GM19193 (cell line): ENCODE measurements around the gene ZNF385C.

Source experiments
- POLR2A ChIP-seq: IDR thresholded peaks from 4 replicates; pipeline ENCODE4 v1.6.1; 2011; ENCODE audit not compliant: insufficient read depth, insufficient read length; ENCODE audit errors: extremely low read depth

The ZNF385C gene

DNA sequence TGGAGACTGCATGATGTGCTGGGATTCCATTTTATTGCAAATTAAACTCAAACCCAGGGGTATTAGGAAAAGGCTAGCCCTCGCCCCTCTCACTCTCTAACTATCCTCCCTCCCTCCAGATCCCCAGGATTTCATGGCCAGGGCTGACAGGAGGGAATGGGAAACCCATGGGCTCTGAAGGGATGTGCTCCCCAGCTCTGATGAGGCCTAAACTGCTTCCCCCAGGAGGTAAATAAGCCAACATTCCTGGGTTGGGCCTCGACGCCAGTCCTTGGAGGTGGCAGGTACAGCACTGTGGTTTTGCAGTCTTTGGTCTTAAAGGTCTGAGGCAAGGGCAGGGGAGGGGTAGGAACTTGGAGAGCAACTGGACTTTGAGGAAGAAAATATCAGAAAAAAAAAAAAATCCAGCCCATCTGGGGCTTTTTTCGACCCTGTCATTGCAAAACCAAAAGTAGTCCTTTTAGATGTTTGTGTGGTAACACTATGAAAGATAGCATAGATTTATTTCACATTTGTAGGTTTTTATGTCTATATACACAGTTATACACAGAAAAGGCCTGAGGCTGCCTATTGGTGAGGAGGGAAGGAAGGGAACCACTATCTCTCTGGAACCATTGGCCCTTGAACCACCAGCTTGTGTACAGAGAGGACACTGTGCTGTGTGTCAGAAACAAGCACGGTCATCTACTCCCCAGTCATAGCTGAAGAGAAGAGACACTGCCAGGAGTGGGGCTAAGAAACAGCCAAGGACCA is 59.9 kb downstream of the ZNF385C start:
- TF ChIP-seq POLR2A: no peak

DNA sequence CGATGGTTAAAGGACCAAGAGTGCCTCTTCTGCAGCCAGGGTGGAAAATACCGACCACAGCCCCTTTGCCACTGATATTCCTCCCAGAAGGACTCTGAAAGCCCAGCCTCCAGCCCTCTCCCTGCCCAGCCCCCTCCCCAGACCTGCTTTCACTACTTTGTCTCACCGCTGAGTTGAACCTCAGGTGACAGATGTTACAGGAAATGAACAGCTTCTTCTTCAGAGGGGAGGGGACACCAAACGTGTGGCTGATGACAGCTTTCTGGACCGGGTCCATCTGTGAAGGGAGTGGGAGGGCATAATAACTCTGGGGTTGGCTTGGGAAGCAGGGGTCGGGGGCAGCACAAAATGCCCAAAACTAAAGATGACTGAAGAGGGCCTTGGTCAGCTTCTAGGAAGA is 64.2 kb downstream of the ZNF385C start:
- no peak for TF ChIP-seq POLR2A

DNA sequence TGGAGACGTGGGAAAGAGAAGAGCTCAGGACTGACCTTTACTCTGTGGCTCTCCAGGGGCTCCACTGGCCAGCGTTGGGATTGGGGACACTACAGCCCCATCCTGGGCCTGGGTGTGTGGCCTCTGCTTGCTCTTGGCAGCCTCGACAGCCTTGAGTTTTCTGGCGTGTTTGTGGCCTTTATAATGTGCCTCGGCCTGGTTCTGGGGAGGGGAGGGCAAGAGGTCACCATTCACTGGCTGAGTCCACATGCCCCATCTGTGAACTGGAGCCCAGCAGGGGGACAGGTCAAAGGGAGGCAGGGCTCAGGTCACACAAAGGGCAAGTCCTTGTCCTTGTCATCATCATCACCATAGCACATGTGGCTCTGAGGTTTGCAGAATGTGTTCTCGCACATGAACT is 66.7 kb downstream of the ZNF385C start:
- TF ChIP-seq POLR2A: no peak

DNA sequence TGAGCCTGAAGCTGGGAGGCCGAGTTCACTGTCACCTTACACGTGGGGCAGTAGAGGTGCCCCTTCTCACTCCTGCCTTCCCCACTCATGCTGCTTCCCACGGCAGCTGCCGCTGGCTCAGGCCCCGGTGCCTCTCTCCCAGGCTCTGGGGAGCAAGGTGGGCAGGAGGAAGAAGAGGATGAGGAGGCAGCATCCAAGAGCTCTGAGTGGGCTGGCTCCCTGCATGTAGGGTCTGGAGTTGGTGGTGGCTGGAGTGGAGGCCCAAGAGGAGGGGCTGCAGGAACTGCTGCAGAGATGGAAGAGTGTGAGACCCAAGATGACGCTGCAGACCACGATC is 69.5 kb downstream of the ZNF385C start:
- TF ChIP-seq POLR2A: no peak

DNA sequence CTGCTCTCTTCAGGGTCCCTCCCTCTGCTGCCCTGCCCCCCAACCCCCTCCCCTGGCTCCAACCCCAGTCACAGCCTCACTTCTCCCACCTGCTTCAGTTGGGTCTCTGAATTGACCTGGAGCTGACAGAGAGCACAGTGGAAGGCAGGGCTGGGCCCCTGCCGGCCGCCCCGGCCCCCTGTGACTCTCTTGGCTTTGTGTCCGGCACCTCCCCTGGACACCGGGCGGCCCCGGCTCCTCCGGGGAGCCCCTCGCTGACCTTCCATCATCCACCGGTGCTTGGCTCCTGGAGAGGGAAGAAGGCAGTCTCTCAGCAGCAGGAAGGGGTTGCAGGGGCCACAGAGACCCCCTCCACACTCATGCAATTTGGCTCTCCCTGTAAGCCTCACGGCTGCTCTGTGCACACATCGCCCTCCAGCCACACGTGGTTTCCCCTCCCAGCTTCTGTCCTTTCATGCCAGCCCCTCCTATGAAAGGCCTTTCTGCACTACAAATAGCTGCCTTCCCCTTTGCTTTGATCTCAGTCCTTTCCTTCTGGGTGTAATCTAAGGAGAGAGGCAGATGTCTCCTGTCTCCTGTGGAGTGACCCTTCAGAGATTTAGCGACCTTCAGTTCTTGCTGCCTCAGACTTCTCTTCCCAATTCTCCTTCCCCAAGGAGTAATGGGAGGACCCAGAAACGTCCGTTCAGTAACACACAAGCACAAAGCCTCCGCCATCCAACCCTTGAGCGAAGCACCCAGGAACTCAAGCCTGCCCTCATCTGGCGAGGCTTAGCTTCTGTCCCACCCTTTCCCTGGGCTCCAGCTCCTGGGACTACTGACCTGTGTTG is 70.1 kb downstream of the ZNF385C start:
- TF ChIP-seq POLR2A: no peak

DNA sequence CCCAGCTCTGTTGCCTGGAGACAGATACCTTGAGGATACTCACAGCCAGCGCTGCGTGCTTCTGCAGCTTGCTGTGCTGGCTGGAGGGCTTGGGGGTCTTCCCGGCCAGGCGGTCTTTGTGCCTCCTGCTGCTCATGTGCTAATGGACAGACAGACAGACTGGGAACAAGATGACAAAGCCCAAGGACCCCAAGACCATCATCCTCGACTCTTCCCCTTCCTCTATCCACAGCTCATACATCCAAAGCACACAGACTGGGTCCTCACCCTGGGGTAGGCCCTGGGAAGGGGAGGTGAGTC is 70.7 kb downstream of the ZNF385C start:
- no peak for TF ChIP-seq POLR2A

DNA sequence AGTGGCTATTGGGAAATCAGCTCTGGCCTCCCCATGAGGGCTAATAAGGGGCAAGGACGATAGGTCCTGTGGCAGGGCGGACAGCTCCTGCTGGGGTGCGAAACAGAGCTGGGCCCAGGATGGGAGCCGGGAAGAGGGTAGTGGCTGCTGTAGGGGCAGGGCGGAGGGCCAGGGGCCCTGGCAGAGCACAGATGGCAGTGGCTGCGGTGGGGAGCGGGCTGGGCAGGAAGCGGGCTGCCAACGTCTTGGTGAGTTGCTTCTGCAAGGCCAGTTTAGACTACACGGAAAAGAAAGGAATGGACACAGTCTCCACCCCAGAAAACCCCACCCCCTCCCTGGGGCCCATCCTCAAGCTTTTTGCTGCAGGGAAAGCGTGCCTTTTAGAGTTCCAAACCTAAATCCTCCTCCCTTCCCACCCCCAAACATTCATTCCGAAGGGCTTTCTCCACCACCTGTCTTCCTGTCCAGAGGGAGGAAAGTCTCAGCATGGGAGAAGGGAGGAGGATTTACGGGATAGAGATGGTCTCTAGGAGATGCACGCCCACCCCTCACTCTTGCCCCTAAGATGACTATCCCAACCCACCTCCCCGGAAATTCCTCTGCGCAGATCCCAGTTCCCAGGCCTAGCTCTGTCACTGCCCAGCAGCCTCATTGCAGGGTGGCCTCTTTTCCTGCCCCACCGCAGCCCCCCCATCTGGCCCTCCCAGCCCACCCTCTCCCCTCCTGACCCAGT is 71.2 kb downstream of the ZNF385C start:
- no peak for TF ChIP-seq POLR2A

DNA sequence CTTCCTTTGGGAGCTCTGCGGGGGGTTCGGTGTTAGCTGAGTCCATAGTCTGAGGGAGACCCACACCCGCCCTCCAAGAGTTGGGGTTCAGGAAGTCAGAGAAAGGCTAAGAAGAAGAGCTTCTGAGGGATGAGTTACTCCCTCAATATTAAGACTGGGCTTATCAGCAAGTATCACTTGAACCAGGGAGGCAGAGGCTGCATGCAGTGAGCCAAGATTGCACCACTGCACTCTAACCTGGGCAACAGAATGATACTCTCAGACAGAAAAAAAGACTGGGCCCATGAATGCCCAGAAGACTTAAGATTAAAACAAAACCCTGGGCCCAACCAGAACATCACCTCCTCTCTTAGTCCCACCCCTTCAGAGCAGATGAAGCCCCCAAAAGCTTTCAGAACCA is 72.3 kb downstream of the ZNF385C start:
- no peak for TF ChIP-seq POLR2A

DNA sequence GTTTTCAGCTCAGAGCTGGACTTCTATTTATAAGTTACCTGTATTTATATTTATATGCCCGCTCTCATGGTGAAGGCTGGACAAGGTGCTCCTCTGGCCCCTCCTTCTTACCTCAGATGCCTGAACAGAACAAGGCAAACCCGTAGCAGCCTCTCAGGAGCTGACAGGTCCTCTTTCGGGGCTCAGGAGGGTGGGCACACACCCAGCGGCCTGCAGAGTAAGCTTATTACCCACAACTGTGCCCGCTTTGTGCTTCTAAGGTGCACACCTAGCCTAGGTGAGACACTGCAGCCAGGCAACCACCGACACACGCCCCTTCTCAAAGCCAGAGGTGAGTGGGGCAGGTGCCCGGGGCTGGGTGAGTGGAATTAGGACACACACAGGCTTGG is 73.1 kb downstream of the ZNF385C start:
- no peak for TF ChIP-seq POLR2A

DNA sequence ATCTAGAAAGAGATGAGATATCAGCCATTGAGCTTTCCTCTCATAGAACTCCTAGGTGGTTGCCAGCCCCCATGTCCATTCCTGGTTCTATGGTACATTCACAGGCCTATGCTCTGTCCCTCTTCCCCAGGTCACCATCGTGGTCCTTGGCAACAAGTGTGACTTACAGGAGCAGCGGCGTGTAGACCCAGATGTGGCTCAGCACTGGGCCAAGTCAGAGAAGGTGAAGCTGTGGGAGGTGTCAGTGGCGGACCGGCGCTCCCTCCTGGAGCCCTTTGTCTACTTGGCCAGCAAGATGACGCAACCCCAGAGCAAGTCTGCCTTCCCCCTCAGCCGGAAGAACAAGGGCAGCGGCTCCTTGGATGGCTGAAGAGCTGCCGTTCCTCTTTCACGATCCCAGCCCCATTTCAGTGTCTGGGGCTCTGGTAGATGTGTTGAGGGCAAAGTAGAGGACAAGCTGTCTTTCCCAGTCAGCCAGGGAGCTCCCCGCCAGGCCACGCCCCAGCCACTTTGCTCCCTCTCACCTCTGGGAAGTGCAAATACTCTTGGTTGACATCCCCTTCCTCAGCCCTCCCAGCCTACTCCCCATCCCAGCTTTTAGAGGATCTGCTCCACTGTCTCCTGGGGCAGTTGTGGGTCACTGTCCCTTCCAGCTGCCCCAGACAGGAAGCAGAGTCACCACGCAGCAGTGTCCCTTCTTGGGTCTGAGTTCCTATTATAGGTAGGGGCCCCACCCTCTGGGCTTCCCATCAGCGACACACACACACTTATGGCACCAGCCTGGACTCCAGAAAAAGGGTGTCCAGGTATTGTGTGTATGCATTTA is 74.5 kb downstream of the ZNF385C start:
- TF ChIP-seq POLR2A: no peak

DNA sequence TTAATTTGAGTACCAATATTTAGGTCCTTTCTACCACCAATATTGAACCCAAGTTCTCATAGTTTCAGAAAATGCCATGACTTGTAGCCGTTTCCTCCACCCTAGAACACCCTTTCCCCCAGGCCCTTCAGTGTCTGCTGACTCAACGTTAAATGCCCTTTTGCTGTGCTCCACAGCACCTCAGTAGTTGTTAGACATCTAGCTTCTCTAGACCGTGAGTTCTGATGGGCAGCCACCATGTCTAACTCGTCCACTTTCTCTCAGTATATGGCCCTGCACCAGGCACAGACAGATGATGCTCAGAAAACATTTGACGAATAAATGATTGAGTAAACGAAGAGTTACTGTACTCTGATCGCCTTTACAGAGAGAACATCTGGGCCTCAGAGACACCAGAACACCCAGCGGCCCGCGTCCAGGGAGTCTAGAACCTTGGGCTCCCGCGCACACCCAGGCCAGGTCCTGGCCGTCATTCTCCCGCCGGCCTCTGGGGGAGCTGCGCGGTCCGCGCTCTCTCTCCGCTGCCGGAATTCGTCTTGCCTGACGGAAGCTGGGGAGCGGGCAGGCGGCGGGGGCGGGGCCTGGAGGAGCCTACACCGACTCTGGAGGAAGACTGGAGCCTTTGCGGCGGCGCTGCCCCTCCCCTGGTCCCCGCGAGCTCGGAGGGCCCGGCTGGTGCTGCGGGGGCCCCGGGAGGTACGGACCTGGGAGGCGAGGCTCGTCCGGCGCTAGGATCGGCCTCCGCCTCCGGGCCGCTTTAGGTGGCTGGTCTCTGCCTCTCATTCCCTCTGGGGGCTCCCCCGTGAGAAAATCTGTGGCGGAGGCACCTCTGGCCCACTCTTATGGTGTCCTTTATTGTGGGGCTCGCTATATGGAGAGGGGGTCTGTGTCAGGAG is 78.5 kb downstream of the ZNF385C start, which contains the start of gene NKIRAS2:
Gene NKIRAS2 (plus strand): TSS at position 582 of the 896 bp plus-strand sequence. CDS start 1,488 bp downstream, outside the sequence.
- peak; percentile 83 for TF ChIP-seq POLR2A

DNA sequence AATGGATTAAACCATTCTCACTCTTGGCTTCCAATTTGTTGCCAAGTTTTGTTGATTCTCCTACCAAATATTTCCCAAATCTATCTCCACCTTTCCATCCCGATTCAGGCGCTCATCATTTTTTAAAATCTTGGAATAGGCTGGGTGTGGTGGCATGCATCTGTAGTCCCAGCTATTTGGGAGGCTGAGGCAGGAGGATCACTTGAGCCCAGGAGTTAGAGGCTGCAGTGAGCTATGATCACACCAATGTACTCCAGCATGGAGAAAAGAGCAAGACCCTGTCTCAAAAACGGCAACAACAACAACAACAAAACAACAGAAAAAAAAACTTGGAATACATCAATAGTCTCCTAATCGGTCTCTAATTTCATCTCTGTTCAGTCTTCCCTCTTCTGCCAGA is 79.3 kb downstream of the ZNF385C start:
- TF ChIP-seq POLR2A: no peak

DNA sequence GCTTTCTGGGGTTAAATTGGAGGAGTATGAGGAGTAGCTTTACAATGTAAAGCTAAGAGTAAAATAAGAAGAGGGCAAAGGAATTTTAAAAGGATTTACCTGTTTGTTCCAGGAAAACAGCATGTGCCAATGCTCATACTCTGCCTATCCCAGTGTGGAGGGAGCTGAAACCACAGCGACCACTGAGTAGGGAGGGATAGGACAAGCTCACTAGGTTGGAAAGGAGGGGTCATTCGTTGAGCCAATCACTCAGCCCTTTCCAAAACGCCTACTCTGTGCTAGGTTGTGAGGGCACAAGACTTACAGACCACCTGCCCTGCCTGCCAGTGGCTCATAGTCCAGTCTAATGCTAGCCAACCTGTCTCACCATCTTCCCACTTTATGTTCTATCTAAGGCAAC is 79.9 kb downstream of the ZNF385C start:
- no peak for TF ChIP-seq POLR2A

DNA sequence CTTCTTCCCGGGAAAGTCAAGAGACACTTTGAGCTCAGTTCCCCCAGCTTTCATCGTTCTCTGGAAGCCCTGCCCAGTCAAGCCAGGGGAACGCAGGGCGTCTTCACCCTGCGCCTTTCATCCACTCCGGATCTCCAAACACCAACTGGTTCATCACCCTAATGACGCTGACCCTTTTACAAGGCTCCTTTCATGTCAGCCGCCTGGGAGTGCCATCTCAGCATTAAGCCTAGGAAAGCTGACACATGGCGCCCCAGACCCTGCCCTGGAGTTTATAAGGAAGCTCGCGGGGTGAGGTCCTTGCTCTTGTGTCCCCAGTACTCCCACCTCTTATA is 80.4 kb downstream of the ZNF385C start:
- no peak for TF ChIP-seq POLR2A
